Measurements from ENCODE around the gene ACBD3.

ACBD3 gene

GRCh38 chr1:226121049-226121586 is 65.4 kb downstream of the ACBD3 start:
- H3K4me1 Mint-ChIP-seq (ENCODE audit: low read depth): peaks cover 31% of the 10 kb centered on the region
- peak overlapping the region; percentile 83 for H3K27ac Mint-ChIP-seq
- H3K4me3 Mint-ChIP-seq: peak overlapping the region; percentile 83
- H3K36me3 Mint-ChIP-seq (ENCODE audit: low read depth): no peaks in the 10 kb centered on the region
- H3K27me3 Mint-ChIP-seq (ENCODE audit: low read depth): peaks cover 8% of the 10 kb centered on the region
- H3K9me3 Mint-ChIP-seq: no peaks in the 10 kb centered on the region

- Mint-ChIP-seq H3K36me3 (ENCODE audit: low read depth) (no peaks in the 10 kb centered on the region), H3K27me3 (ENCODE audit: low read depth) (peaks cover 10% of the 10 kb centered on the region), H3K4me1 (ENCODE audit: low read depth) (peaks cover 24% of the 10 kb centered on the region), H3K4me3 (peak overlapping the region; percentile 83), H3K27ac (no peak overlapping the region), H3K9me3 (no peaks in the 10 kb centered on the region)
Observed at GRCh38 chr1:226120398-226120797, 66.1 kb downstream of the ACBD3 start.

GRCh38 chr1:226119169-226119568 is 67.4 kb downstream of the ACBD3 start:
- Mint-ChIP-seq H3K27ac (no peak overlapping the region), H3K36me3 (ENCODE audit: low read depth) (no peaks in the 10 kb centered on the region), H3K4me1 (ENCODE audit: low read depth) (peaks cover 16% of the 10 kb centered on the region), H3K4me3 (no peak overlapping the region), H3K27me3 (ENCODE audit: low read depth) (peaks cover 10% of the 10 kb centered on the region), H3K9me3 (no peaks in the 10 kb centered on the region)

- Mint-ChIP-seq H3K27me3 (ENCODE audit: low read depth) (peaks cover 10% of the 10 kb centered on the region), H3K9me3 (no peaks in the 10 kb centered on the region), H3K4me3 (no peak overlapping the region), H3K27ac (no peak overlapping the region), H3K36me3 (ENCODE audit: low read depth) (no peaks in the 10 kb centered on the region), H3K4me1 (ENCODE audit: low read depth) (peaks cover 8% of the 10 kb centered on the region)
Observed at GRCh38 chr1:226118357-226118756, 68.2 kb downstream of the ACBD3 start.

- Mint-ChIP-seq H3K4me3 (no peak overlapping the region), H3K9me3 (no peaks in the 10 kb centered on the region), H3K36me3 (ENCODE audit: low read depth) (no peaks in the 10 kb centered on the region), H3K27me3 (ENCODE audit: low read depth) (peaks cover 16% of the 10 kb centered on the region), H3K4me1 (ENCODE audit: low read depth) (peaks cover 6% of the 10 kb centered on the region), H3K27ac (no peak overlapping the region)
Observed at GRCh38 chr1:226117330-226117729, 69.2 kb downstream of the ACBD3 start.

GRCh38 chr1:226116673-226117072 is 69.9 kb downstream of the ACBD3 start:
- Mint-ChIP-seq H3K27ac (no peak overlapping the region), H3K4me1 (ENCODE audit: low read depth) (peaks cover 7% of the 10 kb centered on the region), H3K9me3 (no peaks in the 10 kb centered on the region), H3K27me3 (ENCODE audit: low read depth) (peaks cover 16% of the 10 kb centered on the region), H3K36me3 (ENCODE audit: low read depth) (no peaks in the 10 kb centered on the region), H3K4me3 (no peak overlapping the region)

- no peaks in the 10 kb centered on the region for H3K9me3 Mint-ChIP-seq
- peaks cover 10% of the 10 kb centered on the region for H3K27me3 Mint-ChIP-seq (ENCODE audit: low read depth)
- no peaks in the 10 kb centered on the region for H3K36me3 Mint-ChIP-seq (ENCODE audit: low read depth)
- peak overlapping the region; percentile 53 for H3K27ac Mint-ChIP-seq
- peak overlapping the region; percentile 13 for H3K4me3 Mint-ChIP-seq
- H3K4me1 Mint-ChIP-seq (ENCODE audit: low read depth): peaks cover 13% of the 10 kb centered on the region
Observed at GRCh38 chr1:226112626-226113025, 73.9 kb downstream of the ACBD3 start.

GRCh38 chr1:226111883-226112261 is 74.7 kb downstream of the ACBD3 start:
- H3K27ac Mint-ChIP-seq: no peak overlapping the region
- H3K4me3 Mint-ChIP-seq: no peak overlapping the region

GRCh38 chr1:226111098-226111882 is 75.3 kb downstream of the ACBD3 start:
- Mint-ChIP-seq H3K4me1 (ENCODE audit: low read depth) (peaks cover 13% of the 10 kb centered on the region), H3K27ac (peak overlapping the region; percentile 59), H3K36me3 (ENCODE audit: low read depth) (no peaks in the 10 kb centered on the region), H3K9me3 (no peaks in the 10 kb centered on the region), H3K27me3 (ENCODE audit: low read depth) (peaks cover 10% of the 10 kb centered on the region), H3K4me3 (peak overlapping the region; percentile 41)

More at GRCh38 chr1:226111883-226112261, 74.7 kb downstream of the ACBD3 start:
- peaks cover 10% of the 10 kb centered on the region for H3K27me3 Mint-ChIP-seq (ENCODE audit: low read depth)
- peaks cover 13% of the 10 kb centered on the region for H3K4me1 Mint-ChIP-seq (ENCODE audit: low read depth)
- H3K36me3 Mint-ChIP-seq (ENCODE audit: low read depth): no peaks in the 10 kb centered on the region
- H3K9me3 Mint-ChIP-seq: no peaks in the 10 kb centered on the region

GRCh38 chr1:226110249-226111097 is 76.1 kb downstream of the ACBD3 start:
- Mint-ChIP-seq H3K36me3 (ENCODE audit: low read depth) (no peaks in the 10 kb centered on the region), H3K4me3 (peak overlapping the region; percentile 42), H3K27ac (peak overlapping the region; percentile 59), H3K27me3 (ENCODE audit: low read depth) (peaks cover 6% of the 10 kb centered on the region), H3K4me1 (ENCODE audit: low read depth) (peaks cover 13% of the 10 kb centered on the region), H3K9me3 (no peaks in the 10 kb centered on the region)

- H3K36me3 Mint-ChIP-seq (ENCODE audit: low read depth): no peaks in the 10 kb centered on the region
- no peaks in the 10 kb centered on the region for H3K9me3 Mint-ChIP-seq
- H3K4me3 Mint-ChIP-seq: peak overlapping the region; percentile 91
- H3K27ac Mint-ChIP-seq: peak overlapping the region; percentile 88
- H3K4me1 Mint-ChIP-seq (ENCODE audit: low read depth): peaks cover 13% of the 10 kb centered on the region
- H3K27me3 Mint-ChIP-seq (ENCODE audit: low read depth): peaks cover 6% of the 10 kb centered on the region
Observed at GRCh38 chr1:226109829-226110248, 76.7 kb downstream of the ACBD3 start.

GRCh38 chr1:226108935-226109828 is 77.4 kb downstream of the ACBD3 start:
- Mint-ChIP-seq H3K36me3 (ENCODE audit: low read depth) (no peaks in the 10 kb centered on the region), H3K27me3 (ENCODE audit: low read depth) (peaks cover 6% of the 10 kb centered on the region), H3K27ac (peak overlapping the region; percentile 88), H3K9me3 (no peaks in the 10 kb centered on the region), H3K4me3 (peak overlapping the region; percentile 91), H3K4me1 (ENCODE audit: low read depth) (peaks cover 13% of the 10 kb centered on the region)

GRCh38 chr1:226107471-226108460 is 78.8 kb downstream of the ACBD3 start:
- Mint-ChIP-seq H3K4me3 (no peak overlapping the region), H3K27ac (no peak overlapping the region), H3K4me1 (ENCODE audit: low read depth) (peaks cover 13% of the 10 kb centered on the region), H3K9me3 (no peaks in the 10 kb centered on the region), H3K36me3 (ENCODE audit: low read depth) (no peaks in the 10 kb centered on the region), H3K27me3 (ENCODE audit: low read depth) (peaks cover 5% of the 10 kb centered on the region)

Data from T-helper 1 cell treated with Interleukin-12 subunit alpha and Interleukin-12 subunit beta and Interleukin-4 antibody, amounts not matched to agents 30 μg/mL and 1 μg/mL, for 36 hours (primary cell).